Measurements from ENCODE around the gene OTX2.

- TF ChIP-seq, protein P1, sequence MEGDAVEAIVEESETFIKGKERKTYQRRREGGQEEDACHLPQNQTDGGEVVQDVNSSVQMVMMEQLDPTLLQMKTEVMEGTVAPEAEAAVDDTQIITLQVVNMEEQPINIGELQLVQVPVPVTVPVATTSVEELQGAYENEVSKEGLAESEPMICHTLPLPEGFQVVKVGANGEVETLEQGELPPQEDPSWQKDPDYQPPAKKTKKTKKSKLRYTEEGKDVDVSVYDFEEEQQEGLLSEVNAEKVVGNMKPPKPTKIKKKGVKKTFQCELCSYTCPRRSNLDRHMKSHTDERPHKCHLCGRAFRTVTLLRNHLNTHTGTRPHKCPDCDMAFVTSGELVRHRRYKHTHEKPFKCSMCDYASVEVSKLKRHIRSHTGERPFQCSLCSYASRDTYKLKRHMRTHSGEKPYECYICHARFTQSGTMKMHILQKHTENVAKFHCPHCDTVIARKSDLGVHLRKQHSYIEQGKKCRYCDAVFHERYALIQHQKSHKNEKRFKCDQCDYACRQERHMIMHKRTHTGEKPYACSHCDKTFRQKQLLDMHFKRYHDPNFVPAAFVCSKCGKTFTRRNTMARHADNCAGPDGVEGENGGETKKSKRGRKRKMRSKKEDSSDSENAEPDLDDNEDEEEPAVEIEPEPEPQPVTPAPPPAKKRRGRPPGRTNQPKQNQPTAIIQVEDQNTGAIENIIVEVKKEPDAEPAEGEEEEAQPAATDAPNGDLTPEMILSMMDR (IDR thresholded peaks at IDR 0.05), result no peak
- no peak for TF ChIP-seq POLR2A (IDR thresholded peaks at IDR 0.05)
These were observed 2.9 kb upstream of the OTX2 start for GRCh38 chr14:56813143-56813551.

Data from lower leg skin (tissue), 3 donors.